ENCODE data around the gene LDLRAD4. TPM values are rescaled to one million over a fixed set of nuclear protein-coding genes. Genes with fewer than 3 reads are reported as not detected.

Gene LDLRAD4
- total RNA-seq, 4 donors from 2014 or later: 2.7 to 22.5 (median 10.8) TPM

DNA sequence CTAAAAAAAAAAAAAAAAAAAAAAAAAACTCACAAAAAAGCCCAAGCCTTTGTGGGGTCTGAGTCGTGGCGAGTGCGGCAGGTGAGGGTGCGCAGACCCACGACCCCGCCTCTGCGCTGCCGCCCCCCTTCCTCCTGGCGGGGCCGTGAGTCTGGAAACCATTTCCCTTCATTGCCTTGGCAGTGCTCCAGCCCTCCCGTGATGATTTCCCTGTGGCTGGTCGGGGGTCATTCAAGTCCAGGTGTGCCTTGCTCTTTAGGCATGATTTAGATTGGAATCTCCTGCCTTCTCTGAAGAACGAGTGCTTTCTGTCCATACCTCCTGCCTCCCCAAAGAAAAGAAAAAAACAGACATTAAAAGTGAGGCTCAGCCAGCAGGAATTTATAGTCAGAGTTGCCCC is 346.0 kb downstream of the LDLRAD4 start:
- no peak overlapping the region for H3K4me3 ChIP-seq (ENCODE audit: low read depth, poor library complexity, severe bottlenecking)
- TF ChIP-seq, protein P1, sequence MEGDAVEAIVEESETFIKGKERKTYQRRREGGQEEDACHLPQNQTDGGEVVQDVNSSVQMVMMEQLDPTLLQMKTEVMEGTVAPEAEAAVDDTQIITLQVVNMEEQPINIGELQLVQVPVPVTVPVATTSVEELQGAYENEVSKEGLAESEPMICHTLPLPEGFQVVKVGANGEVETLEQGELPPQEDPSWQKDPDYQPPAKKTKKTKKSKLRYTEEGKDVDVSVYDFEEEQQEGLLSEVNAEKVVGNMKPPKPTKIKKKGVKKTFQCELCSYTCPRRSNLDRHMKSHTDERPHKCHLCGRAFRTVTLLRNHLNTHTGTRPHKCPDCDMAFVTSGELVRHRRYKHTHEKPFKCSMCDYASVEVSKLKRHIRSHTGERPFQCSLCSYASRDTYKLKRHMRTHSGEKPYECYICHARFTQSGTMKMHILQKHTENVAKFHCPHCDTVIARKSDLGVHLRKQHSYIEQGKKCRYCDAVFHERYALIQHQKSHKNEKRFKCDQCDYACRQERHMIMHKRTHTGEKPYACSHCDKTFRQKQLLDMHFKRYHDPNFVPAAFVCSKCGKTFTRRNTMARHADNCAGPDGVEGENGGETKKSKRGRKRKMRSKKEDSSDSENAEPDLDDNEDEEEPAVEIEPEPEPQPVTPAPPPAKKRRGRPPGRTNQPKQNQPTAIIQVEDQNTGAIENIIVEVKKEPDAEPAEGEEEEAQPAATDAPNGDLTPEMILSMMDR (IDR thresholded peaks at IDR 0.05): no peak
- TF ChIP-seq POLR2A (IDR thresholded peaks at IDR 0.05): no peak
- intact Hi-C loops (cut with DNase I; ENCODE audit: low total_unique reads): no loop called here
- no peak for DNase-seq (ENCODE audit: low spot score in 2 of 2)
- 33 to 40% methylated on average over 13 of the region's 13 CpGs for WGBS, 2 donors

DNA sequence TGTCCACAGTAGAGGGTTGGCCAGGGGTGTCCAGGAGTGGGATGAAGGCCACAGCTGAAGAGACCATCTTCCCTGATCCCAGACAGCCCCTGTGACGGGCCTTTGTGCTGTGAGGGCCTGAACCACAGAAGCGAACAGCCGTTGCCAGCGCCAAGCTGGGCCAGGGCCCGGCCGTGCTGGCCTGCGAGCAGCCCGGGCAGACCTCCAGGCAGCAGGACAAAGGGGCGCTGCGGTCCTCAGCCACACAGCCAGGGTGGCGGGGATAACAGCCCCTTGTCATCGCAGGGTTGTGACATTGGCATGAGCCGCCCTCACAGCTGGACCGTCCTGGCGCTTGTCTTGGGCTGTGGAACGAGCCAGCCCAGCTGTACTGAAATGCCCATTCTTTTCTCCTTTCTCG is 346.7 kb downstream of the LDLRAD4 start:
- TF ChIP-seq, protein P1 (IDR thresholded peaks at IDR 0.05): no peak
- TF ChIP-seq POLR2A (IDR thresholded peaks at IDR 0.05): no peak
- intact Hi-C loops (cut with DNase I; ENCODE audit: low total_unique reads): no loop called here
- 89 to 94% methylated on average over 6 to 14 of the region's 17 CpGs for WGBS, 2 donors
- no peak for DNase-seq (ENCODE audit: low spot score in 2 of 2)
- no peak overlapping the region for H3K4me3 ChIP-seq (ENCODE audit: low read depth, poor library complexity, severe bottlenecking)

DNA sequence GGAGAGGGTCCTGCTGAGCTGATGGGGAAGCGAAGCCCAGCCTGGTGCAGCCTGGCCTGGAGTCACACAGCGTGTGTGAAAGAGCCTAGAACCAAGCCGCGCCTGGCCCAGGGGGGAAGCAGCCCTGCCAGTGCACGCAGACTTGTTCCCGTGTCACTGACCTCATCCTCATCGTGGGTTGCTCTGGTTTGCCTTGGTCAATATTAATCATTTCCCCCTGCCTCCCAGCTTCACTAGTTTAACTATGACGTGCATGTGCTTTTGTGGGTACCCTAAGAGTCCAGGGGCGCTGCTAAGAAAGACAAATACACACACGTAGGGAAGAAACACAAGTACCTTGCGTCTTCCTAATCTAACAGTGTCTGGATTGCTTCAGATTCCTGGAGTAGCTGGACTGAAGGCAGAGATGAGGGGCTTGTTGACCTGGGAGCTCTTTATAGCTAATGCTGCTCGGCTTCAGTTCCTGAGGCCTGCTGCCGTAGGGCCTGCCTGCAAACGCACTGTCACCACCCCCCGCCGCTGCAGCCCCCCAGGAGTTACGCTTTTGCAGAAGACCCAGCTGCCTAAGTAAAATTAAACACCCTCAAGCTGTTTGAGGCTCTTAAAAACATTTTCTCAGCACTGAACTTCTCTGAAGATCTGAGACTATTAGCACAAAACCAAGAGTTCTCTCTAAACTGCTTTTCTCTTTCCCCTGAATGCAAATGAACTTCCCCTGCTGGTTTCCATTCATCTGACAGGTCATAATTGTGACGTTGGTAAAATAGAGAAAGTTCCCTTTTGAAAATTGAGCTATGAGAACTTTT is 348.6 kb downstream of the LDLRAD4 start:
- TF ChIP-seq POLR2A (IDR thresholded peaks at IDR 0.05): no peak
- TF ChIP-seq, protein P1 (IDR thresholded peaks at IDR 0.05): no peak
- intact Hi-C loops (cut with DNase I; ENCODE audit: low total_unique reads): no loop called here
- 59 to 71% methylated on average over 18 of the region's 18 CpGs for WGBS, 2 donors
- H3K4me3 ChIP-seq (ENCODE audit: low read depth, poor library complexity, severe bottlenecking): no peak overlapping the region
- DNase-seq (ENCODE audit: low spot score in 2 of 2): peak in 1 of 2 donors; percentile 91

DNA sequence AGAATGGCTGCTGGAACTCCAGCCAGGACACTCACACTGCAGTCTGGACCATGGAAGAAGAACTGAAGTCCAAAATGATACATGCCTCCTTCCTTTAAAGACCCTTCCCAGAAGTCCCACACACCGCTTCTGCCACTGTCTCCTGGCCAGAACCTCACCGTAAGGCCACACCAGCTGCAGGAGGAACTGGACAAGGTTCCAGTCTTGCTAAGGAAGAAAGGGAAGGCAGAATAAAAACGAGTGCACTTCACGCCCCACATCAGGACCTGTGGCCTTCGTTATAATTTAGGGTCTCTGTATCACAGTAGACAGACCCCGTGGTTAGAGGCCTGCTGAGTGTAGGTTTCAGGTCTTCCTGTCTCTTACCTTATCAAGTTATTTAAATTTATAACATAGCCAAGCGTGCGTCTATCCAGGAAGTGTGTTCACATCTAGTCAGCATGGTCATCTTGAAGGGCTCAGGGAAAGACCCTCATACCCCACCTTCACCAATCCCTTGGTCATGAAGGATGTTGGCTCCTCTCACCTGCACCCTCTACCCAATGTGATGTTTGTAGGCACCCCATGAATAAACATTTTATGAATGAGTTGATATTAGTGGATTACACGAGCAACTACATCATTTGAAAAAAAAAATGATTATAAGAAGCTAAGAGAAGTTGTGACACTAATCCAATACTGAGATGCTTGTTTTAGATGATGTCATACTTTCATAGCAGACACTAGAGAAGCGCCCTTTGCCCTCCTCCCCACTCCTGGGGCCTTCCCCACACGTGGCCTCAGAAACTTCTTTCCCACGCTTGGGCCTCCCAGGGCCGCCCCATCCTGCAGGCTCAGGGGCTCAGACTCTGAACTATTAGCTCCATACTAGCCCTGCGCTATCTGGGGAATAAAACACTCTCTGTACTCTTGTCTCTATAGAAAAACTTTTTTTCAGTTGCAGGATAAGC is 350.2 kb downstream of the LDLRAD4 start:
- intact Hi-C loops (cut with DNase I; ENCODE audit: low total_unique reads): no loop called here
- WGBS, 2 donors: 82% methylated on average over 14 of the region's 14 CpGs
- no peak overlapping the region for H3K4me3 ChIP-seq (ENCODE audit: low read depth, poor library complexity, severe bottlenecking)
- TF ChIP-seq POLR2A (IDR thresholded peaks at IDR 0.05): no peak
- TF ChIP-seq, protein P1 (IDR thresholded peaks at IDR 0.05): no peak
- DNase-seq (ENCODE audit: low spot score in 2 of 2): peak in 1 of 2 donors; percentile 56

DNA sequence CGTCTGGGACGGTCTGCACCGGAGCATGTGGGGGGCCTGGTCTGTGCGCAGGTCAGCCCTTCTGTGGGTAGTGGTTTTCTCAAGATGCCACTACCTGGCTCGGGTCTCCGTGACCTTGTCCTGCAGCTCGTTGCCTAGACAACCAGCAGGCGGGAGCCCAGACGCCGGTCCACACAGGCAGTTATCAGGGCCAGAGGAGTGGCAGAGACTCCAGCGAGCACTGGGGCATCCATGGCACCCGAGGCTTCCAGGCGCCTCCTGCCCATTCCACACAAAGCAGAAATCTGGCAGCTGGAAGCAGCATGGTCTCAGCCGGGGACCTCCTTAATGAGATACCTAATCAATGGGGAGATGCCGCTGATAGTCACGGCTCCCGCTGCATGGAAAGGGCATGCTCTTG is 351.7 kb downstream of the LDLRAD4 start:
- intact Hi-C loops (cut with DNase I; ENCODE audit: low total_unique reads): no loop called here
- WGBS, 2 donors: 91 to 94% methylated on average over 13 to 14 of the region's 17 CpGs
- TF ChIP-seq, protein P1 (IDR thresholded peaks at IDR 0.05): no peak
- no peak for TF ChIP-seq POLR2A (IDR thresholded peaks at IDR 0.05)
- no peak overlapping the region for H3K4me3 ChIP-seq (ENCODE audit: low read depth, poor library complexity, severe bottlenecking)
- DNase-seq (ENCODE audit: low spot score in 2 of 2): peak in 1 of 2 donors; percentile 76

Data from lower leg skin (tissue), 4 donors.